Gastroesophageal sphincter (tissue), 4 donors: ENCODE measurements around the gene HIVEP3. TPM values are rescaled to one million over a fixed set of nuclear protein-coding genes. Genes with fewer than 3 reads are reported as not detected.

Experiments
- ATAC-seq: fragments of 150-250 bp; one replicate; pipeline ENCODE4 v1.9.1; 2016; ENCODE audit warnings: mild to moderate bottlenecking, moderate library complexity
- H3K27ac ChIP-seq, 4 donors: fragments of 200-600 bp; sonication (generic) in 3 of 4; 1 replicate in 3 of 4; 2 replicates in 1 of 4; pipeline ENCODE4 v1.5.1; 2016 to 2019
- H3K27me3 ChIP-seq: fragments of 200-600 bp; sonication (generic); one replicate; pipeline ENCODE4 v1.5.1; 2019
- H3K36me3 ChIP-seq, 2 donors: fragments of 200-600 bp; sonication (generic); one replicate each; pipeline ENCODE4 v1.5.1; 2019; ENCODE audit warnings: control low read depth in 1 of 2
- H3K4me1 ChIP-seq, 3 donors: fragments of 200-600 bp; sonication (generic); 1 replicate in 2 of 3; 2 replicates in 1 of 3; pipeline ENCODE4 v1.5.1; 2016 to 2019; ENCODE audit warnings: control low read depth in 2 of 3
- H3K4me3 ChIP-seq, 2 donors: fragments of 200-600 bp; sonication (generic); one replicate each; pipeline ENCODE4 v1.5.1; 2019; ENCODE audit warnings: mild to moderate bottlenecking in 1 of 2, moderate library complexity in 1 of 2
- H3K9me3 ChIP-seq, 3 donors: fragments of 200-600 bp; sonication (generic); one replicate each; pipeline ENCODE4 v1.5.1; 2017 to 2019; ENCODE audit warnings: control low read depth in 2 of 3
- CTCF ChIP-seq, 4 experiments: fragments of 200-600 bp in 2 of 4; fragments of 450-650 bp in 2 of 4; sonication (generic) in 1 of 4; IDR thresholded peaks; one replicate each; pipeline ENCODE4 v1.5.1; 2017 to 2019; ENCODE audit warnings: antibody characterized with exemption in 4 of 4, mild to moderate bottlenecking in 2 of 4, moderate library complexity in 2 of 4
- EP300 ChIP-seq: sonication (generic); formaldehyde crosslinking; IDR thresholded peaks from one replicate; pipeline ENCODE4 v1.6.1; 2017; ENCODE audit warnings: antibody characterized with exemption, mild to moderate bottlenecking
- POLR2A ChIP-seq, 2 donors: fragments of 450-650 bp; IDR thresholded peaks; one replicate each; pipeline ENCODE4 v1.6.1; 2017; ENCODE audit warnings: antibody characterized with exemption in 2 of 2, mild to moderate bottlenecking in 2 of 2, moderate library complexity in 1 of 2
- POLR2AphosphoS5 ChIP-seq: sonication (generic); formaldehyde crosslinking; IDR thresholded peaks from one replicate; pipeline ENCODE4 v1.6.1; 2017; ENCODE audit warnings: antibody characterized with exemption
- WGBS, 2 donors: methylation state at CpG; one replicate each; pipeline ENCODE4 v1.1.5; 2018; ENCODE audit warnings: low coverage in 1 of 2; 5-methylcytosine and 5-hydroxymethylcytosine counted together
- total RNA-seq, 4 donors: library from RNA; depleted of rRNA; stranded (reverse); fragments of >200 nt; gene quantifications; one replicate each; pipeline ENCODE4 v1.1.0, GENCODE V29; 2016

HIVEP3 gene
- total RNA-seq, 4 donors from 2014 or later, result 1.9 to 3.8 (median 2.8) TPM

GRCh38 chr1:41811051-41811795 is 107.5 kb downstream of the HIVEP3 start:
- ATAC-seq, result no peak
- Histone ChIP-seq H3K36me3 (no peaks in the 10 kb centered on the region), H3K9me3 (no peaks in the 10 kb centered on the region), H3K27ac (no peak overlapping the region), H3K4me1 (peaks cover 0 to 17% (median 0%) of the 10 kb centered on the region in 3 donors), H3K27me3 (no peaks in the 10 kb centered on the region), H3K4me3 (no peak overlapping the region)
- no peak for TF ChIP-seq CTCF (IDR thresholded peaks at IDR 0.05)
- TF ChIP-seq EP300, result no peak
- TF ChIP-seq POLR2AphosphoS5, result no peak
- 64 to 88% methylated on average over 3 to 7 of the region's 7 CpGs for WGBS, 2 donors

GRCh38 chr1:41810446-41810845 is 108.3 kb downstream of the HIVEP3 start:
- Histone ChIP-seq H3K27me3 (no peaks in the 10 kb centered on the region), H3K9me3 (no peaks in the 10 kb centered on the region), H3K27ac (no peak overlapping the region), H3K36me3 (no peaks in the 10 kb centered on the region), H3K4me1 (peaks cover 0 to 17% (median 0%) of the 10 kb centered on the region in 3 donors), H3K4me3 (no peak overlapping the region)
- ATAC-seq, result no peak
- TF ChIP-seq EP300 (no peak), POLR2A (IDR thresholded peaks at IDR 0.05) (no peak), CTCF (IDR thresholded peaks at IDR 0.05) (no peak), POLR2AphosphoS5 (no peak)

DNA sequence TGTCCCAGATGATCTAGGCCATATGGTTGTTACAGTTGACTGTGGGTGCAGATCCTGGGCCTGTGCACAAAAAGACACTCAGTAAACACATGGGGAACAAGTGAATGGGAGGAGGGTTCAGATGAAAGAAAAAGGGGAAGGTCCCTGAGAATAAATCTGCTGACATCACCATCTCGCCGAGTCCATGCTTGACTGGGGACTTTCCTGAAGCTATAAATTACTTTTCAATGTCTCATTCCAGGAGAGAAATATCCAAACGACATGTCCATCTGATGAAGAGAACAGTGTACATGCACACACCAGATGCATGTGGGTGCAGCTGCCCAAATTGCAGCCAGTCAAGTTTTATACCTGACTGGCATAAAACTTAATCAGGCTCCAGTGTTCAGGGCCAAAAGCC is 109.0 kb downstream of the HIVEP3 start:
- no peaks in the 10 kb centered on the region for H3K9me3 ChIP-seq
- H3K4me3 ChIP-seq, result no peak overlapping the region
- no peak for ATAC-seq
- H3K36me3 ChIP-seq, result no peaks in the 10 kb centered on the region
- H3K27ac ChIP-seq, result no peak overlapping the region
- no peaks in the 10 kb centered on the region for H3K27me3 ChIP-seq
- TF ChIP-seq CTCF (IDR thresholded peaks at IDR 0.05) (no peak), POLR2AphosphoS5 (no peak), POLR2A (IDR thresholded peaks at IDR 0.05) (no peak), EP300 (no peak)
- H3K4me1 ChIP-seq, result peaks cover 0 to 17% (median 0%) of the 10 kb centered on the region in 3 donors
- 60% methylated on average over 3 of the region's 3 CpGs; no CpG with 5 or more reads in 1 of the 2 donors for WGBS, 2 donors

GRCh38 chr1:41807390-41807789 is 111.3 kb downstream of the HIVEP3 start:
- H3K27ac ChIP-seq, result no peak overlapping the region
- no peaks in the 10 kb centered on the region for H3K36me3 ChIP-seq
- 40 to 63% methylated on average over 3 to 4 of the region's 6 CpGs for WGBS, 2 donors
- H3K4me1 ChIP-seq, result peaks cover 0 to 17% (median 0%) of the 10 kb centered on the region in 3 donors
- H3K27me3 ChIP-seq, result no peaks in the 10 kb centered on the region
- H3K4me3 ChIP-seq, result no peak overlapping the region
- H3K9me3 ChIP-seq, result no peaks in the 10 kb centered on the region
- ATAC-seq, result no peak
- no peak for TF ChIP-seq CTCF (IDR thresholded peaks at IDR 0.05)
- TF ChIP-seq EP300, result no peak
- TF ChIP-seq POLR2A (IDR thresholded peaks at IDR 0.05), result no peak

DNA sequence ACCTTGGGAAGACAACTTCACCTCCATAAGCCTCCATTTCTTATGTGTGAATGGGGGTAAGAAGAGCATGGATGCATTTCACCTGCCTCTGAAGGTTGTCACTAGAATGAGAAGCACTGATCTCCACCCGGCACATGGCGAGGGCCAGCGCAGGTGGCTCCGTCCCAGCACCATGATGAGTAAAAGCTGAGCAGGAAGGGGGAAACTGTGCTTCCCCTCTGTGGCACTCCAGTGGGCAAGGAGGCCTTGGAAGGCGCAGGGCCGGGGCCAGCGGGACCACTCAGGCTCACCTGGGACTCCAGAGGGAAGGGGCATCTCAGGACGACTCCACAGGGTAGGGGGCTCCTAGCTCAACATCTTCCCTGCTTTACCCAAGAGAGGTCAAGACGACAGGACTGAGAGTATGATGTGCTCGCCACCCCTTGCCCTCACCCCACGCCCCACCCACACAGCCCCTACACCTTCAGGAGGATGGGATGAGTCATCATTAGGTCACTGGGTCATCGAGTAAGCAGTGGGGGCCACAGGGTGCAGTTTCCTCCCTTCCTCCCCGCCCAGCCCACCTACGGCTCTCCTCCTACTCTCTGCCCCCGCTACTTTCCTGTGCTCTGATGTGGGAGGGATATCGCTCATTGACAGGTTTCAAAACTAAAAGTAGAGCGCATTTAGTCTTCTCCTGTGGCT is 112.1 kb downstream of the HIVEP3 start:
- Histone ChIP-seq H3K36me3 (no peaks in the 10 kb centered on the region), H3K4me1 (peaks cover 0 to 13% (median 0%) of the 10 kb centered on the region in 3 donors), H3K27me3 (no peaks in the 10 kb centered on the region), H3K27ac (no peak overlapping the region), H3K9me3 (no peaks in the 10 kb centered on the region), H3K4me3 (no peak overlapping the region)
- WGBS, 2 donors, result 84 to 100% methylated on average over 1 to 7 of the region's 17 CpGs
- no peak for TF ChIP-seq POLR2AphosphoS5
- no peak for TF ChIP-seq EP300
- no peak for ATAC-seq
